HG03135 (cell line): Measurements from ENCODE around the gene PCDHB7.
"Not testable (repeated sequence)": the region's sequence is repeated elsewhere in the genome, so short reads cannot be mapped to it uniquely, and the experiment has no call there.

Experiments used
- ATAC-seq: cut with Tn5 transposase; IDR thresholded peaks from one replicate; pipeline ENCODE4 v1.9.1; 2021; ENCODE audit warnings: mild to moderate bottlenecking, moderate library complexity; ENCODE audit not compliant: unreplicated experiment

The PCDHB7 gene

DNA sequence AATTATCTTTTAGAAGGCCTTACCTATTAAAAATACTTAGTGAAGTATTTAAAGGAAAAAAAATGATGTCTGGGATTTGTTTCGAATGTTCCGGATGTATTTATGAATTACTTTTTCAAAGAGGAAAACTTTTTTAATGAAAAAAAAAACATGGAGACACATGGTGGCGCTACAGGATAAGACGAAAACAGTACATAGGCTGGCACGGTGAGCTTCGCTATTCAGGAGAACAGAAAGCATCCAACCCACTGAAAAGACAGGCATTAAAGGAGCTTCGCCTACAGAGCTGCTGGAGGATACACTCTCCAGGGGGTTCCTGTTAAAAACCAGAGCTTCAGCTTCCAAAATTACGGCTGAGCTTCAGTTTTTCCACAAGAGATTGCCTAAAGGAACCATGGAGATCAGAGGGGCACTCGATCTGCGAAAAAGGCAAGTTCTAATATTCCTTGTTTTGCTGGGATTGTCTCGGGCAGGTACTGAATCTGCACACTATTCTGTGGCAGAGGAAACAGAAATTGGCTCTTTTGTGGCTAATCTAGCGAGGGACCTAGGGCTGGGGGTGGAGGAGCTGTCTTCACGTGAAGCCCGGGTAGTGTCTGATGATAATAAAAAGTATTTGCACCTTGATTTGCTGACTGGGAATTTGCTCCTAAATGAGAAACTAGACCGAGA, 50.8 kb downstream of the PCDHB7 start, which contains the start of gene PCDHB14:
PCDHB14 (plus strand) TSS at position 232 of the 672 bp plus-strand sequence; CDS start at position 395, 163 bp downstream.
- ATAC-seq, result no peak

DNA sequence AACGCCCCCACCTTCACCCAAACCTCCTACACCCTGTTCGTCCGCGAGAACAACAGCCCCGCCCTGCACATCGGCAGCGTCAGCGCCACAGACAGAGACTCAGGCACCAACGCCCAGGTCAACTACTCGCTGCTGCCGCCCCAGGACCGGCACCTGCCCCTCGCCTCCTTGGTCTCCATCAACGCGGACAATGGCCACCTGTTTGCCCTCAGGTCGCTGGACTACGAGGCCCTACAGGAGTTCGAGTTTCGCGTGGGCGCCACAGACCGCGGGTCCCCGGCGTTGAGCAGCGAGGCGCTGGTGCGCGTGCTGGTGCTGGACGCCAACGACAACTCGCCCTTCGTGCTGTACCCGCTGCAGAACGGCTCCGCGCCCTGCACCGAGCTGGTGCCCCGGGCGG, 52.4 kb downstream of the PCDHB7 start:
- not testable (repeated sequence) for ATAC-seq

GRCh38 chr5:141225421-141225820, 53.0 kb downstream of the PCDHB7 start:
- not testable (repeated sequence) for ATAC-seq
